GM23338 (cell line): ENCODE data around the gene HSDL2. TPM values are rescaled to one million over a fixed set of nuclear protein-coding genes. Genes with fewer than 3 reads are reported as not detected.

Experiments used
- ATAC-seq: fragments of 200-7000 bp; cut with Tn5 transposase; 3 replicates; pipeline ENCODE4 v1.9.1; 2020
- DNase-seq: peaks from one replicate; pipeline ENCODE4 v3.0.0-alpha.2; 2015; ENCODE audit warnings: low spot score
- H2AFZ ChIP-seq: fragments of 200-600 bp; sonication (generic); 2 replicates; pipeline ENCODE4 v1.8.0; 2016; ENCODE audit warnings: antibody characterized with exemption, mild to moderate bottlenecking, moderate library complexity
- H3F3A ChIP-seq: fragments of 200-600 bp; sonication (generic); replicated peaks from 2 replicates; pipeline ENCODE4 v1.8.0; 2017; ENCODE audit warnings: antibody characterized with exemption, mixed run types, low read depth
- H3K27ac ChIP-seq: fragments of 200-600 bp; sonication (generic); 2 replicates; pipeline ENCODE4 v1.6.1; 2016; ENCODE audit warnings: low read depth
- H3K27me3 ChIP-seq: fragments of 200-600 bp; sonication (generic); 2 replicates; pipeline ENCODE4 v1.8.0; 2016; ENCODE audit warnings: mild to moderate bottlenecking, mixed run types, moderate library complexity; ENCODE audit not compliant: insufficient read depth
- H3K36me3 ChIP-seq: fragments of 200-600 bp; sonication (generic); 2 replicates; pipeline ENCODE4 v1.8.0; 2016; ENCODE audit warnings: mild to moderate bottlenecking; ENCODE audit not compliant: insufficient read depth
- H3K4me1 ChIP-seq: fragments of 200-600 bp; sonication (generic); 2 replicates; pipeline ENCODE4 v1.8.0; 2016; ENCODE audit warnings: mild to moderate bottlenecking, moderate library complexity; ENCODE audit not compliant: insufficient read depth
- H3K4me2 ChIP-seq: fragments of 200-600 bp; sonication (generic); 2 replicates; pipeline ENCODE4 v1.7.1; 2017; ENCODE audit warnings: mixed run types
- H3K4me3 ChIP-seq: fragments of 200-600 bp; sonication (generic); 2 replicates; pipeline ENCODE4 v1.6.1; 2016; ENCODE audit warnings: mixed run types
- H3K79me2 ChIP-seq: fragments of 200-600 bp; sonication (generic); replicated peaks from 2 replicates; pipeline ENCODE4 v1.8.0; 2017; ENCODE audit warnings: mild to moderate bottlenecking; ENCODE audit not compliant: insufficient read depth
- H3K9me2 ChIP-seq: fragments of 200-600 bp; sonication (generic); 2 replicates; pipeline ENCODE4 v1.8.0; 2017; ENCODE audit not compliant: insufficient read depth
- H4K20me1 ChIP-seq: fragments of 200-600 bp; sonication (generic); replicated peaks from 2 replicates; pipeline ENCODE4 v1.8.0; 2017; ENCODE audit warnings: mild to moderate bottlenecking; ENCODE audit not compliant: insufficient read depth
- H3K27ac Mint-ChIP-seq: 2 replicates; pipeline ENCODE4 v1.8.0; 2020; ENCODE audit warnings: inconsistent platforms, mild to moderate bottlenecking, moderate library complexity, mixed read lengths
- H3K27me3 Mint-ChIP-seq: 3 replicates; pipeline ENCODE4 v1.8.0; 2022; ENCODE audit warnings: low read depth, mild to moderate bottlenecking, moderate library complexity, mixed read lengths, inconsistent platforms; ENCODE audit not compliant: insufficient read depth, poor library complexity
- H3K36me3 Mint-ChIP-seq: 3 replicates; pipeline ENCODE4 v1.8.0; 2021; ENCODE audit warnings: low read depth, mild to moderate bottlenecking, inconsistent platforms, moderate library complexity, mixed read lengths
- H3K4me1 Mint-ChIP-seq: 3 replicates; pipeline ENCODE4 v1.8.0; 2020; ENCODE audit warnings: mild to moderate bottlenecking, inconsistent platforms, mixed read lengths
- H3K4me3 Mint-ChIP-seq: 3 replicates; pipeline ENCODE4 v1.8.0; 2021; ENCODE audit warnings: moderate library complexity, mild to moderate bottlenecking, inconsistent platforms, mixed read lengths
- H3K9me3 Mint-ChIP-seq: 3 replicates; pipeline ENCODE4 v1.8.0; 2020; ENCODE audit warnings: moderate library complexity, mild to moderate bottlenecking, inconsistent platforms, mixed read lengths
- CTCF ChIP-seq, 2 experiments: fragments of 200-600 bp in 1 of 2; sonication (generic) in 1 of 2; conservative IDR thresholded peaks; 2 replicates each; pipeline versions ENCODE4 v1.5.1 to v1.6.1; 2016 to 2017; ENCODE audit warnings: antibody characterized with exemption in 2 of 2, low read depth in 2 of 2, mild to moderate bottlenecking in 2 of 2, moderate library complexity in 1 of 2
- ETS1 ChIP-seq: IDR thresholded peaks from 2 replicates; pipeline ENCODE4 v1.6.1; 2016; ENCODE audit warnings: antibody characterized with exemption
- EZH2 ChIP-seq: fragments of 200-600 bp; sonication (generic); IDR thresholded peaks from one replicate; pipeline ENCODE4 v1.8.0; 2017; ENCODE audit warnings: antibody characterized with exemption, mild to moderate bottlenecking, low read depth; ENCODE audit not compliant: unreplicated experiment
- EZH2phosphoT487 ChIP-seq: fragments of 200-600 bp; sonication (generic); IDR thresholded peaks from one replicate; pipeline ENCODE4 v1.8.1; 2018; ENCODE audit warnings: antibody characterized with exemption; ENCODE audit not compliant: unreplicated experiment
- JUNB ChIP-seq: IDR thresholded peaks from one replicate; pipeline ENCODE4 v1.6.1; 2016; ENCODE audit warnings: antibody characterized with exemption; ENCODE audit not compliant: unreplicated experiment
- NANOG ChIP-seq: IDR thresholded peaks from 2 replicates; pipeline ENCODE4 v1.6.1; 2016; ENCODE audit warnings: antibody characterized with exemption, borderline replicate concordance
- POLR2AphosphoS5 ChIP-seq: IDR thresholded peaks from 2 replicates; pipeline ENCODE4 v1.6.1; 2016; ENCODE audit warnings: antibody characterized with exemption, low read depth
- REST ChIP-seq: IDR thresholded peaks from one replicate; pipeline ENCODE4 v1.6.1; 2018; ENCODE audit warnings: antibody characterized with exemption; ENCODE audit not compliant: unreplicated experiment
- STAT1 ChIP-seq: IDR thresholded peaks from one replicate; pipeline ENCODE4 v1.6.1; 2016; ENCODE audit warnings: antibody characterized with exemption; ENCODE audit not compliant: unreplicated experiment
- ZNF114 ChIP-seq: fragments of 250-450 bp; sonication (Bioruptor Pico); IDR thresholded peaks from 2 replicates; pipeline ENCODE4 v1.5.0; 2020; ENCODE audit warnings: mild to moderate bottlenecking, moderate library complexity
- ZNF331 ChIP-seq: fragments of 250-450 bp; sonication (Bioruptor Pico); IDR thresholded peaks from 2 replicates; pipeline ENCODE4 v1.5.0; 2020; ENCODE audit warnings: low read depth, mild to moderate bottlenecking, moderate library complexity
- polyA plus RNA-seq: library from polyadenylated mRNA; unstranded; fragments of >200 nt; fragmentation: Nextera tagmentation; extraction: Ambion mirVana; gene quantifications from 2 replicates; pipeline ENCODE4 v1.2.1, GENCODE V29; 2016
- total RNA-seq: library from RNA; depleted of rRNA; stranded (reverse); fragments of >200 nt; shearing (Covaris generic); gene quantifications from 2 replicates; pipeline ENCODE4 v1.2.3, GENCODE V29; 2014

HSDL2 gene
- total and polyA plus RNA-seq, 2 experiments from 2014 or later = 11.4 to 15.3 TPM

GRCh38 chr9:112439171-112439570, 59.3 kb downstream of the HSDL2 start:
- Histone ChIP-seq H3K36me3 (no peaks in the 10 kb centered on the region), H3F3A (no peaks in the 10 kb centered on the region), H4K20me1 (no peaks in the 10 kb centered on the region), H3K9me2 (no peaks in the 10 kb centered on the region), H2AFZ (no peak overlapping the region), H3K4me1 (no peaks in the 10 kb centered on the region), H3K4me3 (no peak overlapping the region), H3K4me2 (no peak overlapping the region), H3K79me2 (no peaks in the 10 kb centered on the region), H3K27me3 (no peaks in the 10 kb centered on the region), H3K27ac (no peak overlapping the region)
- DNase-seq (no peak), ATAC-seq (no peak)
- no peak overlapping the region for H3K27ac Mint-ChIP-seq
- H3K4me3 Mint-ChIP-seq = no peak overlapping the region
- no peaks in the 10 kb centered on the region for H3K27me3 Mint-ChIP-seq
- no peaks in the 10 kb centered on the region for H3K36me3 Mint-ChIP-seq
- no peaks in the 10 kb centered on the region for H3K4me1 Mint-ChIP-seq
- no peaks in the 10 kb centered on the region for H3K9me3 Mint-ChIP-seq
- TF ChIP-seq ETS1 = no peak
- TF ChIP-seq POLR2AphosphoS5 = no peak

GRCh38 chr9:112439825-112440224, 59.9 kb downstream of the HSDL2 start:
- H3K9me3 Mint-ChIP-seq = no peaks in the 10 kb centered on the region
- Histone ChIP-seq H3K27me3 (no peaks in the 10 kb centered on the region), H3K4me1 (no peaks in the 10 kb centered on the region), H3K27ac (no peak overlapping the region), H2AFZ (no peak overlapping the region), H3K4me2 (no peak overlapping the region), H3K9me2 (no peaks in the 10 kb centered on the region), H3F3A (no peaks in the 10 kb centered on the region), H4K20me1 (no peaks in the 10 kb centered on the region), H3K79me2 (no peaks in the 10 kb centered on the region), H3K36me3 (no peaks in the 10 kb centered on the region), H3K4me3 (no peak overlapping the region)
- H3K27me3 Mint-ChIP-seq = no peaks in the 10 kb centered on the region
- no peaks in the 10 kb centered on the region for H3K36me3 Mint-ChIP-seq
- ATAC-seq (no peak), DNase-seq (no peak)
- H3K4me3 Mint-ChIP-seq = no peak overlapping the region
- H3K27ac Mint-ChIP-seq = no peak overlapping the region
- no peaks in the 10 kb centered on the region for H3K4me1 Mint-ChIP-seq
- TF ChIP-seq ZNF331 (CRISPR knock-in tag) (no peak), EZH2phosphoT487 (no peak), ZNF114 (CRISPR knock-in tag) (no peak), REST (no peak), JUNB (no peak), NANOG (no peak), CTCF (conservative IDR thresholded peaks at IDR 0.05; ENCODE audit: low read depth in 2 of 2) (no peak), EZH2 (no peak), POLR2AphosphoS5 (no peak), STAT1 (no peak)
